ENCODE results near the gene FCER1G. TPM values are rescaled to one million over a fixed set of nuclear protein-coding genes. Genes with fewer than 3 reads are reported as not detected.

The FCER1G gene
- total and polyA plus RNA-seq, 8 donors = 1.3 to 25.0 (median 11.9) TPM

GRCh38 chr1:161191971-161192370 lies 23.1 kb upstream of the FCER1G start:
- DNase-seq (no peak), ATAC-seq (no peak), FAIRE-seq (no peak)
- no peak overlapping the region for H3K27ac ChIP-seq
- H3K36me3 ChIP-seq = no peaks in the 10 kb centered on the region
- H3K4me3 ChIP-seq = no peak overlapping the region
- no peaks in the 10 kb centered on the region for H3K9me3 ChIP-seq
- H3K4me1 ChIP-seq = no peaks in the 10 kb centered on the region
- no peaks in the 10 kb centered on the region for H3K27me3 ChIP-seq
- intact Hi-C loops (cut with DNase I) = loop anchor here in 2 of 3 donors (5.0 to 10.0 kb wide), 2 partner anchors 183 to 190 kb away; no protein-coding TSS in a partner anchor
- TF ChIP-seq, protein P1, sequence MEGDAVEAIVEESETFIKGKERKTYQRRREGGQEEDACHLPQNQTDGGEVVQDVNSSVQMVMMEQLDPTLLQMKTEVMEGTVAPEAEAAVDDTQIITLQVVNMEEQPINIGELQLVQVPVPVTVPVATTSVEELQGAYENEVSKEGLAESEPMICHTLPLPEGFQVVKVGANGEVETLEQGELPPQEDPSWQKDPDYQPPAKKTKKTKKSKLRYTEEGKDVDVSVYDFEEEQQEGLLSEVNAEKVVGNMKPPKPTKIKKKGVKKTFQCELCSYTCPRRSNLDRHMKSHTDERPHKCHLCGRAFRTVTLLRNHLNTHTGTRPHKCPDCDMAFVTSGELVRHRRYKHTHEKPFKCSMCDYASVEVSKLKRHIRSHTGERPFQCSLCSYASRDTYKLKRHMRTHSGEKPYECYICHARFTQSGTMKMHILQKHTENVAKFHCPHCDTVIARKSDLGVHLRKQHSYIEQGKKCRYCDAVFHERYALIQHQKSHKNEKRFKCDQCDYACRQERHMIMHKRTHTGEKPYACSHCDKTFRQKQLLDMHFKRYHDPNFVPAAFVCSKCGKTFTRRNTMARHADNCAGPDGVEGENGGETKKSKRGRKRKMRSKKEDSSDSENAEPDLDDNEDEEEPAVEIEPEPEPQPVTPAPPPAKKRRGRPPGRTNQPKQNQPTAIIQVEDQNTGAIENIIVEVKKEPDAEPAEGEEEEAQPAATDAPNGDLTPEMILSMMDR (IDR thresholded peaks at IDR 0.05) = no peak
- 41 to 42% methylated on average over 8 of the region's 8 CpGs for WGBS, 2 donors

- Histone ChIP-seq H3K4me3 (no peak overlapping the region), H3K27ac (no peak overlapping the region), H3K36me3 (no peaks in the 10 kb centered on the region), H3K9me3 (no peaks in the 10 kb centered on the region), H3K4me1 (no peaks in the 10 kb centered on the region), H3K27me3 (no peaks in the 10 kb centered on the region)
- intact Hi-C loops (cut with DNase I) = loop anchor here in 2 of 3 donors (5.0 to 10.0 kb wide), 2 partner anchors 182 to 190 kb away; no protein-coding TSS in a partner anchor
- DNase-seq (peak in 3 of 6 donors; percentile 41 to 66 (median 57)), FAIRE-seq (no peak), ATAC-seq (peak; percentile 73 to 89 (median 82))
- WGBS, 2 donors = 46 to 48% methylated on average over 15 of the region's 15 CpGs
- TF ChIP-seq, protein P1 (IDR thresholded peaks at IDR 0.05) = peak; percentile 61 to 88 (median 76)
These were observed 22.3 kb upstream of the FCER1G start for GRCh38 chr1:161192476-161193465.

- no peaks in the 10 kb centered on the region for H3K36me3 ChIP-seq
- TF ChIP-seq, protein P1 (IDR thresholded peaks at IDR 0.05) = no peak
- no peak for DNase-seq
- no peaks in the 10 kb centered on the region for H3K27me3 ChIP-seq
- WGBS, 2 donors = 61 to 63% methylated on average over 21 of the region's 21 CpGs
- no peaks in the 10 kb centered on the region for H3K9me3 ChIP-seq
- no peak for FAIRE-seq
- no peaks in the 10 kb centered on the region for H3K4me1 ChIP-seq
- intact Hi-C loops (cut with DNase I) = loop anchor here in 2 of 3 donors (5.0 to 10.0 kb wide), 2 partner anchors 181 to 189 kb away; no protein-coding TSS in a partner anchor
- H3K4me3 ChIP-seq = no peak overlapping the region
- no peak overlapping the region for H3K27ac ChIP-seq
- ATAC-seq = peak in 2 of 4 donors; percentile 4 to 7
These were observed 21.4 kb upstream of the FCER1G start for GRCh38 chr1:161193561-161194235.

- no peaks in the 10 kb centered on the region for H3K36me3 ChIP-seq
- intact Hi-C loops (cut with DNase I) = loop anchor here in 1 of 3 donors (10.0 kb wide), 1 partner anchor 180 kb away; no protein-coding TSS in a partner anchor
- 67 to 74% methylated on average over 4 of the region's 4 CpGs for WGBS, 2 donors
- TF ChIP-seq, protein P1 (IDR thresholded peaks at IDR 0.05) = no peak
- no peak for FAIRE-seq
- no peak overlapping the region for H3K4me3 ChIP-seq
- no peak overlapping the region for H3K27ac ChIP-seq
- no peak for DNase-seq
- ATAC-seq = peak in 1 of 4 donors; percentile 20
- no peaks in the 10 kb centered on the region for H3K9me3 ChIP-seq
- no peaks in the 10 kb centered on the region for H3K27me3 ChIP-seq
- no peaks in the 10 kb centered on the region for H3K4me1 ChIP-seq
These were observed 19.9 kb upstream of the FCER1G start for GRCh38 chr1:161195171-161195570.
